HAP-1 (cell line): ENCODE data around the gene SGPL1.
A peak's percentile ranks its signal among the peaks of the same experiment; 100 is the strongest.

Source experiments
- DNase-seq, 2 experiments: peaks; one replicate each; pipeline ENCODE4 v3.0.0-alpha.2; 2016 to 2020; ENCODE audit warnings: low spot score in 2 of 2
- H3K27me3 ChIP-seq: fragments of 250-450 bp; sonication (Bioruptor Pico); 2 replicates; pipeline ENCODE4 v1.5.1; 2020; ENCODE audit warnings: low read depth, mild to moderate bottlenecking, moderate library complexity
- H3K36me3 ChIP-seq: fragments of 250-450 bp; sonication (Bioruptor Pico); replicated peaks from 2 replicates; pipeline ENCODE4 v1.5.1; 2020; ENCODE audit warnings: mild to moderate bottlenecking
- H3K4me1 ChIP-seq: fragments of 250-450 bp; sonication (Bioruptor Pico); 2 replicates; pipeline ENCODE4 v1.5.1; 2020; ENCODE audit warnings: mild to moderate bottlenecking
- H3K4me3 ChIP-seq: fragments of 250-450 bp; sonication (Bioruptor Pico); 2 replicates; pipeline ENCODE4 v1.5.1; 2020; ENCODE audit warnings: mild to moderate bottlenecking, moderate library complexity
- H3K9me3 ChIP-seq: fragments of 250-450 bp; sonication (Bioruptor Pico); 2 replicates; pipeline ENCODE4 v1.5.1; 2020; ENCODE audit warnings: mild to moderate bottlenecking, moderate library complexity
- in situ Hi-C: fragments of 300-500 bp; cut with MboI; formaldehyde crosslinking; loops from 3 replicates; pipeline ENCODE4 v1.14.3; 2020; ENCODE audit warnings: low sequenced_read_pairs, inconsistent platforms, mixed read lengths

SGPL1 gene

DNA sequence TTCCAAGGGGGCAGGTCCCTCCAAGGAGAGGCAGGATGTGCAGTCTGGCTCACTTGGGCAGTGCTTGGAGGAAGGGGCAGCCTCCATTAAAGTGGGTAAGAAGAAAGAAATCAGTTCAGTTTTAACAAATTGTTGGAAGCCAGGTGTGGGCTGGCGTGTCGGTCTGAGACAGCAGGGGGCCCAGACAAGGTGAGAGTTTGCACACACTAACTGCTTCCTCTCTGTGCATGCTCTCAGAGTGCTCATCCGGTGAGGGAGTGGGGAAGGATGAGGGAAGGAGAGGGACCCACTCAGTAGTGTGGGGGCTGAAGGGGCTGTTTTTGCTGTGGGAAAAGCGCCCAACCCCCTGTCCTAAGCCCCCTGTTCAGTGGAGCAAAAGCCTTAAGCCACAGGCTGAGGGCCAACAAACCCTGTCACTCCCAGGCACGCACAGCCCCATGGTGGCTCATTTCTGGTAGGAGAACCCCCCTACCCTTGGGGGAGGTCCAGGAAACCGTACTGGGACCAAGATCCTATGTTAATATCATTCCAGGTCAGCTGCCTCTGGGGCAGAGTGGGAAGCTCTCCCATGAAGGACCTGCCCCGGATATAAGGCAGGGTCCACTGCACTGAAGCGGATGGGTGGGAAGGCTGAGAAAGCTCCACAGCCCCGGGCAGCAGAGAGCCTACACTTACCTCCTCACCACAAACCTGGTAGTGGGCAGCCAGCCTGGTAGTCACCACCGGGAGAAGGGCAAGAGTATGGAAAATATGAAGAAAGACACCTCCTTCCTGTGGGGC, 77.7 kb downstream of the SGPL1 start:
- in situ Hi-C loops = no loop called here
- Histone ChIP-seq H3K4me3 (no peak overlapping the region), H3K9me3 (no peaks in the 10 kb centered on the region), H3K27me3 (no peaks in the 10 kb centered on the region), H3K36me3 (no peaks in the 10 kb centered on the region), H3K4me1 (peaks cover 5% of the 10 kb centered on the region; the same call in 1 of the 2 replicates)
- DNase-seq = no peak

DNA sequence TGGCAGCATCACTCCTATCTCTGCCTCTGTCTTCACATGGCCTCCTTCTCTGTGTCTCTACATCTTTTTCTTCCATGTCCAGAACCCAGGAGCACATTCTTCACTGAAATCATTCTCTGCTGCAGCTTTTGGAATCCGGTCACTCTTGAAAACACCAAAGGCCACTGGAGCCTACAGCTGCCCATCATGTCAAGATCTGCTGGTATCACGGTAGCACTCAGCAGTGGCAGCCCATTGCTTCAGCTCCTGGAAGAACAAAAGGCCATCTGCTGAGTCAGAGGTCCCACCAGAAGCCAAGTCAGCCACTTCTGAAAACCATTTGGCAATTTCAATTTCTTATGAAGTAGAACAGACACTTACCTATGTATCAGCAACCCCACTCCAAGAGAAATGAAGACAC, 78.7 kb downstream of the SGPL1 start:
- Histone ChIP-seq H3K4me3 (no peak overlapping the region), H3K4me1 (no peaks in the 10 kb centered on the region), H3K27me3 (no peaks in the 10 kb centered on the region), H3K9me3 (no peaks in the 10 kb centered on the region), H3K36me3 (no peaks in the 10 kb centered on the region)
- DNase-seq = no peak
- in situ Hi-C loops = no loop called here

DNA sequence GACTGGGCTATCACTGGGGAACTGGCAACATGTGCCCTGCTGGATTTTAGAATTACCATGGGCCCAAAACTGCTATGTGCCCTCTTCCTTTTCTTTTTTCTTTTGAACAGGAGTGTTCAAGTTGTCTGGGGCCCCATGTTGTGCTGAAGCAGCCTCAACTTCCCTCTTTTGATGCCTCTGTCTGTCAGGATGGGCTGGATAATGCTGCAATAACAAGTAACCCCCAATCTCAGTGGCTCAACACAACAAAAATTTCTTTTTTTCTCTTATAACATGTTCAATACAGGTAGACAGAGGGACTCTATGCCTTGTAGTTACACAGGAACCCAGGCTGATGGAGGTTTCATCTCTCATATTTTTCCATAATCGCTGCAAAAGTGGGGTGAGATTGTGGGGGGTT, 80.8 kb downstream of the SGPL1 start:
- no peak overlapping the region for H3K4me3 ChIP-seq
- no peaks in the 10 kb centered on the region for H3K36me3 ChIP-seq
- no peaks in the 10 kb centered on the region for H3K4me1 ChIP-seq
- in situ Hi-C loops = no loop called here
- no peak for DNase-seq
- H3K27me3 ChIP-seq = no peaks in the 10 kb centered on the region
- no peaks in the 10 kb centered on the region for H3K9me3 ChIP-seq

DNA sequence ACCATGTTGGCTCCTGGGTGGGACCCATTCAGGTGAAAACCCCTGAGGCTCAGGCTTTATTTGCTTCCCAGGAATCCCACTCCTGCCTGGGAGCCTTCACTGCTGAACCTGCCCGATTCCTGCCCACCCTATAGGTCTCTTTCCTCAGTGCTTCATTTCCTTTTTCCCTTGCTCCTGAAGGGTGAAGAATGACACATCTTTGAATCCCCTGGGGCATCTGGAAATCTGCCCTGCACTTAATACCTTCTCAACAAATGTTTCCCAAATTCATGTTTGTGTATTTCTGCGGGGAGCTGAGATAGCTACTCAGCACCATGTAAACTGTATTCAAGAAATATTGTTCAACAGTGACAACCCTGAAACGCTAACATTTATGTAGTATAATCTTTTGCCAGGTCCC, 82.9 kb downstream of the SGPL1 start:
- no peaks in the 10 kb centered on the region for H3K4me1 ChIP-seq
- H3K36me3 ChIP-seq = no peaks in the 10 kb centered on the region
- H3K9me3 ChIP-seq = no peaks in the 10 kb centered on the region
- DNase-seq = peak in 1 of 2 experiments; percentile 5
- H3K4me3 ChIP-seq = no peak overlapping the region
- no peaks in the 10 kb centered on the region for H3K27me3 ChIP-seq
- in situ Hi-C loops = no loop called here

DNA sequence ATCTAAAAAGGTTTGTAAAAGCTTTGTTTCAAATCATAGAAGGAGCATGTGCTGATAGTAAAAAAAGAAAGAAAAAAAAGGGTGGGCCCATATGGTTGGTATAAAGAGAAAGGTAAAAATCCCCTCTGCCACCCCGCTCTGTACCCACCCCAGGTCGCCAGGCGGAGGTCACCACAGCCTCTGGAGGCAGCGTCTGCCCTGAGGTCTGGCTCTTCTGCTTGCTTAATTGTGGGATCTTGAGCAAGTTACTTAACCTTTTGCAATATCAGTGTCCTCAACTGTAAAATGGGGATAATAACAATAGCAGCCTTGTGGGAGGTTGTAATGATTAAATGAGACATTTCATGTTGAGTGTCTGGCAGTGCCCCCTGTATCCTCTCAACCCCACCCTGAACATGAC, 83.3 kb downstream of the SGPL1 start:
- Histone ChIP-seq H3K4me1 (no peaks in the 10 kb centered on the region), H3K4me3 (no peak overlapping the region), H3K9me3 (no peaks in the 10 kb centered on the region), H3K36me3 (no peaks in the 10 kb centered on the region), H3K27me3 (no peaks in the 10 kb centered on the region)
- in situ Hi-C loops = no loop called here
- peak in 1 of 2 experiments; percentile 2 for DNase-seq

DNA sequence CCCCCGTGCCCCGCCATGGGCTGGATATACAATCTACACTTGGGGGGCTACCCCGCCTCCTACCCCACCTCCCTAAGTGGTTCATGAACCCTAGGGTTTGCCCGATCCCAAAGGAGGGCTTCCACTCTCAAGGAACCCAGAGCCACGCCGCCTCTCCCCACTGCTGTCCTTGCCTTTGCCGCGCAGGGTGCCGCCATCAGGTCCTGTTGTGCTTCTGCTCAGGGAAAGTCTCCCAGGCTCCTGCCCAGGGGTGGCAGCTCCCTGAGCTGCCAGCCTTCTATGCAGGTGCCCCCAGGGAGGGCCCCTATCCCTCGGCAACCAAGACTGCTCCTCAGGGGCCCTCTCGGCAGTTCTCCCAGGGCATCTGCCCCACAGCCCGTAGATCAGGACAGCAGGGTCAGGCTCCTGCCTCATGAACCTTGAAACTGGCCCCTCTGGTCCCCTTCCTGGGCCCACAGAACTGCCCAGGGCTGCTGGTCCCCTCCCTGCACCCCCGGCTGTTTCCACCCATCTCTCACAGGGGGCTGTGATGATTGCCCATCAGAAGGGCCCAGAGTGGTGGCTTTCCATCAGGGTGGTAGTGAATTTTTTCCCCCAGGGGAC, 85.6 kb downstream of the SGPL1 start:
- Histone ChIP-seq H3K36me3 (no peaks in the 10 kb centered on the region), H3K9me3 (no peaks in the 10 kb centered on the region), H3K4me1 (no peaks in the 10 kb centered on the region), H3K27me3 (no peaks in the 10 kb centered on the region), H3K4me3 (no peak overlapping the region)
- in situ Hi-C loops = loop anchor here (5.0 kb wide), 1 partner anchor 386 kb away; no protein-coding TSS in a partner anchor
- DNase-seq = no peak

DNA sequence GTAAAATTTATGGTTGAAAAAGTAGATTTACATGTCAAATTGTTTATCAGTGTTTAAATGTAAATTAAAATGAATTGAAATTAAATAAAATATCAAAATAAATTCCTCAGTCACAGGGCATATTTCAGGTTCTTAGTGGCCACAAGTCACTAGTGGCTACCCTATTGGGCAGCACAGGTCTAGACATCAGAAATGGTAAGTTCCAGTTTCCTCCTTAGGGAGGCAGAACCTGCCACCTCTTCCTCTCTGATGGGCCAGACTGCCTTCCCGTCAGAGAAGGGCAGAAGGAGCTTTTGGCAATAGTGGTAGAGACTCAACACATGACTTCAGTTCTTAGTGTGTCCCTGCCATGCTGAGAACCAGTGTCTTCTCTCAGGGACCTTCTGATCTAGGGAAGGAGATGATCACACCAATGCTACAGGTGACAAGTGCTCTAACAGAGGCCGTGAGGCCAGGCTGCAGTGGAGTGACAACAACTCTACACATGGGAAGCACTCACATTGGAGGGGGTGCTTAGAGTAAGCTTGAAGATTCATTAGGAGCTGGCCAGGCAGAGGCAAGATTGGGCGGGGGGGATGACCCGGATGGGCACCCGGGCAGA, 87.0 kb downstream of the SGPL1 start:
- Histone ChIP-seq H3K4me3 (no peak overlapping the region), H3K4me1 (no peaks in the 10 kb centered on the region), H3K36me3 (no peaks in the 10 kb centered on the region), H3K27me3 (no peaks in the 10 kb centered on the region), H3K9me3 (no peaks in the 10 kb centered on the region)
- in situ Hi-C loops = loop anchor here (5.0 kb wide), 1 partner anchor 385 kb away; no protein-coding TSS in a partner anchor
- no peak for DNase-seq

DNA sequence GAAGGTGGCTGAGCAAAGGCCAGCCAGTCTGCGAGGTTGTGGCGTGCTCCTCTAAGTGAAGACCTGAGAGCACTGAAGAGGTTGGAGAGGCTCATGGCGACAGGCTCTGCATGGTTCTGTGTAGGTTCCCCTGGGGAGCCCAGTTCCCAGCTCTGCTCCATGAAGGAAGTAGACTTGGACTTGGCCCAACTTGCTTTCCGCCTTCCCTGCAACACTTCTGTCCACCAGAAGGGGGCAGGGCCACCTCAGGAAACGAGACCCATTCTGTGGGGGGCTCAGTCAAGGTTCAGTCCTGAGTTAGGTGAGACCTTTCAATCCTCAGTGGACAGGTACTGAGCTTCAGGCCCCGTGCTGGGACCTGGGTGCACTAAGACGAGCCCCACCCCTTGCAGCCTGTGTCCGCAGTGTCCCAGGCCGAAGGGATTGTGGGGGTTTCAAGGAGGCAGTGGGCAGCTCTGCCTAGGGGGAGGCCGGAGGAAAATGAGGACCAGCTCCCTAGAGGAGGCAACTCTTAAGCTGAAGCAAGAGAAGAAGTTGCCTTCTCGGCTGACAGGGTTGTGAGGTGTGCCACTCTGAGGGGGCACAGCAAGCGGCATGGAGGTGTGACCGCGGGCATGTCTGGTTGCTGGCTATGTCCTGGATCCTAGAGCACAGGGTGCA, 87.6 kb downstream of the SGPL1 start:
- DNase-seq = peak; percentile 28 to 72
- no peaks in the 10 kb centered on the region for H3K9me3 ChIP-seq
- in situ Hi-C loops = loop anchor here (5.0 kb wide), 1 partner anchor 384 kb away; no protein-coding TSS in a partner anchor
- H3K36me3 ChIP-seq = no peaks in the 10 kb centered on the region
- no peaks in the 10 kb centered on the region for H3K27me3 ChIP-seq
- H3K4me3 ChIP-seq = no peak overlapping the region
- H3K4me1 ChIP-seq = no peaks in the 10 kb centered on the region

DNA sequence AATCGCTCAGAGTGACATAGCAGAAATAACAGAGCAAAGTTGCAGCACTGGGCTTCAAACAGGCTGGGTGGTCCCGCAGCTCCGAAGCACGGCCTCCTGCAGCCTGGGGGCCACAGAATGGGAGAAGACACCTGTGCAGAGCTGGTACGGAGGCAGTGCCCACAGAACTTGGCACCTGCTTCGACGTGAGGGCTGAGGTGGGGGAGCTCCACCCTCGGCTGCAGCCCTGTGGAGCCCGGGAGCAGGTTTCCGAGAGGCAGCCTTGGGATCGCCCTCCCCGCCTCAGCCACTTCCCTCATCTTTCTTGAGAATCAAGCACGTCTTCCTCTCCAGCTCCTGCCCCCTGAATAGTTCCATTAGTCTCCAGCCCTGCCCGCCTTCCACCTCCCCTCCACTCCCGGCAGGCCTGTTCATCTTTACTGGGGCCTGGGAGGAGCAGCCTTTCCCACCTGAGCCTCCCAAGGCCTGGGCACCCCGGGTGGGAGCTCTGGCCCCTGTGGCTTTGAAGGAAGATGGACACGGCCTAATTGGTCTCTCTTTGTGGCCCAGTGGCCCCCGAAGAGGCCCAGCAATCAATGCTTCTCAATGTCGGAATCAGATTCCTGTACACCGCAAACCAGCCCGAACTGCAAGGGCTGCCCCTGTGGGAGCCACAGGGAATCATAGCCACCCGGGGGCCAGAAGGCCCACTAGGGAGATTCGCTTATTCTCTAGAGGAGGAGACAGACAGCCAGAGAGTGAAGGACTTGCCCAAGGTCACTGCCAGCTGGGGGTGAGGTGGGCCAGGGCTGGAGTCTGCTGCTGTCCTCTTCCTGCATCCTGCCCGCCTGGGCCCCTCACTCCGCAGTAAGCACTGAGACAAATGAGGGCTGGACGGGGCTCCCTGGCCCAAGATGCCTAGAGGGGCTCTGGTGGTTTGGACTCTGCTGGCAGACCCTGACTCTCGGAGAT, 89.6 kb downstream of the SGPL1 start:
- no peaks in the 10 kb centered on the region for H3K36me3 ChIP-seq
- in situ Hi-C loops = no loop called here
- DNase-seq = no peak
- no peaks in the 10 kb centered on the region for H3K4me1 ChIP-seq
- H3K4me3 ChIP-seq = no peak overlapping the region
- H3K9me3 ChIP-seq = no peaks in the 10 kb centered on the region
- no peaks in the 10 kb centered on the region for H3K27me3 ChIP-seq

DNA sequence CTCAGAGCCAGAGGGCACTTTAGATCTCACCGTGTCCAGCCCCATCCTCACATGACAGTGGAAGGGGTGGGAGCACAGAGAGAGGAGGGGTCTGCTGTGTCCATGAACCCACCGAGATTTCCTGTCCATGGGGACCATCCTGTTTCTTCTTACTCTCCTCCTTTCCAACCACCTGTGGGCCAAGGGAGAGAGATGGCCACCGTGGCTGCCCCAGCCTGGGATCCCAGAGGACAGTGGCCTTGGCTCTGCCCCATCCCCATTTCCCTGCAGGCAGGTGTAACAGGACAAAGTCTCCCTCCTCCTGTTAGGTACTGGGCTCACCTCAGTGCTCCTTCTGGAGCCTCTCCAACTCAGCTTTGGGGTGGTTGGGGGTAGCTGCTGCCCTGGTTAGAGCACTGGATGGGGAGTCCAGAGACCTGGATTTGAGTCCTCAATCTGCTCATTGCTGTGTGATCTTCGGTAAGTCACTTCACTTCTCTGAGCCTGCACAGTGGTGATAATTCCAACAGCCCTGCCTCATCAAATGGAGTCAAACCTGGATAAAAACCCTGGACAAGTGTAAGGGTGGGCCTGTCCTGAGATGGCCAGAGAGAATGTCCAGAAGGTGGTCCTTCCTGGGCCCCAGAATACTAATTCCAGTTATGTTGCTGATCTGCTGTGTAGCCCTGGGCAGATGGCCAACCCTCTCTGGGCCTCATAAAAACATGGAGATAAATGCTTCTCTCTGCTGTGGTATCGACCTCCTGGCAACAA, 90.5 kb downstream of the SGPL1 start:
- DNase-seq = no peak
- no peak overlapping the region for H3K4me3 ChIP-seq
- H3K36me3 ChIP-seq = no peaks in the 10 kb centered on the region
- in situ Hi-C loops = no loop called here
- no peaks in the 10 kb centered on the region for H3K9me3 ChIP-seq
- no peaks in the 10 kb centered on the region for H3K27me3 ChIP-seq
- H3K4me1 ChIP-seq = no peaks in the 10 kb centered on the region

DNA sequence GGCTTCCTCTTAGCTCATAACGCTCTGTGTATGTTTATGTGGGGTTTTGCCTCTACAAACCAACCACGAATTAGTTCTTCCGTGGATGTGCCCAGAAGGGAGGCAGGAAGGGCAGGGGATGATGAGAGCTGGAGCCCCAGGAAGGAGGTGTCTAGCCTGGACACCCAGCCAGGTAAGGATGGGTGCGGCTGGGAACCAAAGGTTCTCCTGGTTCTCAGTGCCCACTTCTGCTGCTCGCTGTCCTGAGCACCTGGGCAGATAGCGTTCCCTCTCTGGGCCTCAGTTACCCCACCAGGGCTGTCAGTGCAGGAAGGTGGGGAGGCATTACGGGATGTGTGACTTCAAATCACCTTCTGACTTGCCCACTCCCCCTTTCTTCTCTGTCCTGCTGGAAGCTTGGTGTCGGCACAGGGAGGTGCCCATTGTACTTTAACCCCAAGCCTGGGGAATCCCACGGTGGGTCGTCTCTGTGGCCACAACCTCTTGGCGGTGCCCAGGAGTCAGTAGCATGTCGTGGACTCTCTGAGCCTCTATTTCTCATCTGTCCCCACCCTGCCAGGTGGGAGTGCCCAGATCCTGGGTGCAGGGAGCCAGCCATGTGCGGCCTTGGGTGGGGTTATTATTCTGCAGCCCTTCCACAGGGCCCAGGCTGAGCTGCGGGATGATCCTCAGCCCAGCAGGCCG, 91.3 kb downstream of the SGPL1 start:
- H3K9me3 ChIP-seq = no peaks in the 10 kb centered on the region
- H3K27me3 ChIP-seq = no peaks in the 10 kb centered on the region
- in situ Hi-C loops = no loop called here
- no peak overlapping the region for H3K4me3 ChIP-seq
- no peaks in the 10 kb centered on the region for H3K4me1 ChIP-seq
- no peaks in the 10 kb centered on the region for H3K36me3 ChIP-seq
- DNase-seq = no peak
